ENCODE results near the gene CILP2. TPM values are rescaled to one million over a fixed set of nuclear protein-coding genes. Genes with fewer than 3 reads are reported as not detected.

CILP2 gene
- total RNA-seq, 1 donor from 2014 or later: 0.62 TPM

GRCh38 chr19:19562665-19563347 is 24.7 kb downstream of the CILP2 start:
- DNase-seq (ENCODE audit: low read depth): no peak

DNA sequence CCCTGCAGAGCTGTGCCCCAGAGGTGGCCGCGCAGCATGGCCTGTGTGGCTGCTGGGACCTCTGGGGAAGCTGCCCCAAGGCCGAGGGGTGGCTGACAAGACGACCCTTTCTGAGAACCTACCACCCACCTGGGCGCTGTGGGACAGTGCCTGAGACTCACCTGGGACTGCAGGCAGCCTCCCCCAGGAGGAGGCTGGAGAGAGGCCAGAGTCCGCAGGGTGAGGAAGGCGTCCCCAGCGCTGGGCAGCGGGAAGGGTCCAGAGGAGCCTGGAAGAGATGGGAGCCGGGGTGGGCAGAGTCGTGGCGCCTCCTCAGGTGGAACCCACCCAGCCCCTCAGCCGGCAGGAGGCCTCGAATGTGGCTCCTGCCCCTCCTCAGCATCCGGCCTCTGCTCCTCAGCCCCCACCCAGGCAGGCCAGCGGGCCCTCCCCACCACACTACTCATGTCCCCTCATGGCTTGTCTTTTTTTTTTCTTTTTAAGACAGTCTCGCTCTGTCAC is 25.3 kb downstream of the CILP2 start:
- no peak for DNase-seq (ENCODE audit: low read depth)

DNA sequence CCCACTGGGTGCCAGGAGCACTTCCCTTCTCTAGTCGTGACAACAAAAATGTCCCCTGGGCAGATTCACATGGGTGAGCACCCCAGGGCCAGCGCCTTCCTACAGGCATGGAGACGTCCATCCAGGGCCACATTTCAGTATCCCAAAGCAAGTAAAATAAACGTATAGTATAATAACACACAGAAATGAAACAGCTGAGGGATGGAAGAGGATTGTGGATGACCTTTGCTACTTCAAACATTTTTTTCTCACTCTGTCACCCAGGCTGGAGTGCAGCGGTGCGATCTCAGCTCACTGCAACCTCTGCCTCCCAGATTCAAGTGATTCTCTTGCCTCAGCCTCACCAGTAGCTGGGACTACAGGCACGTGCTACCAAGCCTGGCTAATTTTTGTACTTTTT is 28.2 kb downstream of the CILP2 start:
- no peak for DNase-seq (ENCODE audit: low read depth)

DNA sequence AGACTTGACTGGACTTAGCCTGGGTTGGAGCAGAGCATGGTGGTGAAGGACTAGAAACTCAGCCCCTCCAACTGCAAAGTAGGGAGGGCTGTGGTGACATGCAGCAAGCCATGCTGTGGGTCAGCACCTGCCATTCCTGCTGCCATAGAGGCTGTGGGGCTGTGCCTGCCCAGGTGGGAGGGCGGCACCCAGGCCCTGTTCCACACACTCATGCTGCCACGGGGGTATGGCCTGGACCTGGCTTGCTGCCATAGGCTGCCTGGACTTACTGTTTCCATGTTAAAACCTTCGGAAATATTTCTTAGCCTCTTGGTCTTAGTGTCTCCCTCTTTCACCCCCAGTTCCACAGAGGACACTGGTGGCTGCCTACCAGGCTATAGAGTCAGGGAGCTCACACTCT is 29.3 kb downstream of the CILP2 start:
- DNase-seq (ENCODE audit: low read depth): no peak

DNA sequence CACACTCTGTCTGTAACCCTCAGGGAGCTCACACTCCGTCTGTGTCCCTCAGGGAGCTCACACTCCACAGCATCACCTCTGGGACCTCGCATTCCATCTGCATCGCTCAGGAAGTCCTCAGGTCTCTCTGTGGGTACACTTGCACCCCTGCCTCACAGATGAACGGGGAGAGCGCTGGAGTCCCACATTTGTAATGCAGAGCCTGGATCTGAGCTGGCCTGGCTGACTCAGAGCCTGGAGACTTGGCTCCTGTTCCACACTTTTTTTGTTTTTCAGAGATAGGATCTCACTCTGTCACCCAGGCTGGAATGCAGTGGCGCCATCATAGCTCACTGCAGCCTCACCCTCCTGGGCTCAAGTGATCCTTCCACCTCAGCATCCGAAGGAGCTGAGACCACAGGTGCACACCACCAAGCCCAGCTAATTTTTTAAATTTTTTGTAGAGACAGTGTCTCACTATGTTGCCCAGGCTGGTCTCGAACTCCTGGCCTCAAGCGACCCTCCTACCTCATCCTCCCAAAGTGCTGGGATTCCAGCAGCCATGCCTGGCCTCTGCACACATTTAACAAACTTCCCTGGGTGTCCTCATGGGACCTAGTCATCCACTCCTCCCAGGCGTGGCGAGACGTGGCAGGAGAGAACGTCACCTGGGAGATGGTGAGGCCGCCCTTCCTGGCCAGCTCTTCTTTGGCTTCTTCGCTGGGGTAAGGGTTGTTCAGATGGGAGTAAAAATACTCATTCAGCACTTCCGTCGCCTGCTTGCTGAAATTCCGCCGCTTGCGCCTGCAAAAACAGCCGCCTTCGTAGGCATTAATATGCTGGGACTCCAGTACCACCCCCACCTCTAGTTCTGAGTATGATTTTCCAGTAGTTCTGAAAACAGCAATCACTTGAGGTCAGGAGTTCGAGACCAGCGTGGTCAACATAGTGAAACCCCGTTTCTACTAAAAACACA is 31.0 kb downstream of the CILP2 start:
- DNase-seq (ENCODE audit: low read depth): no peak

DNA sequence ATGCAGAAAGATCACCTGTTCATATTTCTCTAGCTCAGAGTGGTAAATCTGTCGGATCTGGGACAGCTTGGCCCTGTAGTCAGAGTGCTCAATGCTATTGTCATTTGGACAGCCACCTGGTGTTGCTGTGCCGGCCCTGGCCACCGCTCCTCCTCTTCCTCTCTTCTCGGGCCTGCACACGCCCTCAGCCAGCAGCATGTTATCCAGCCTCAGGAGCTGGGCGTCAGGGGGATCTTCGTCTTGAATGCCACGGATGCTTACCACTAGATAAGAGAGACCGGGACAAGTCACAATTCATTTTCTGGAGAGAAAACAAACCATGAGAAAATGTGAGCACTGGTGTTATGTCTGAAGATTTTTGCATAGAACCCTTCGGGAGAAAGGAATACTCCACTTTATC is 32.5 kb downstream of the CILP2 start:
- DNase-seq (ENCODE audit: low read depth): no peak

- DNase-seq (ENCODE audit: low read depth): no peak
These were observed 33.2 kb downstream of the CILP2 start for GRCh38 chr19:19571071-19571786.

DNA sequence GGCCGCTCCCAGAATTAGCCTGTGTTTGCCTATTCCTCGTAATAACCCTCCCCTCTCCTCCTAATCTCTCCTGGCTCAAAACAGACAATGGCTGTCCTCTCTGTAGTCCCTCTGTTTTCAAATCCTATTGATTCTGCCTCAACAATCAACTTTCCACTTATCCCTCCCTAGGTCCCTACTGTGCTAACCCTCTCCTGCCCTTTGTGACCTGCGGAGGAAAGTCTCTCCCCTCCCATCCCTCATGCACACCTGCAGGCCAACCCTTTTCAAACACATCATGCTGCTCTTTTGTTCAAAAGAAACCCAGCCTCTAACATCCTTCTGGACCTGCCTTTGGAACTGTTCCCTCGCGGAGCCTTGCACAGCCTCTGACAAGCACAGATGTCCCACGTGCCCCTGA is 37.3 kb downstream of the CILP2 start:
- no peak for DNase-seq (ENCODE audit: low read depth)

GRCh38 chr19:19578252-19578651 is 40.2 kb downstream of the CILP2 start:
- DNase-seq (ENCODE audit: low read depth): no peak

DNA sequence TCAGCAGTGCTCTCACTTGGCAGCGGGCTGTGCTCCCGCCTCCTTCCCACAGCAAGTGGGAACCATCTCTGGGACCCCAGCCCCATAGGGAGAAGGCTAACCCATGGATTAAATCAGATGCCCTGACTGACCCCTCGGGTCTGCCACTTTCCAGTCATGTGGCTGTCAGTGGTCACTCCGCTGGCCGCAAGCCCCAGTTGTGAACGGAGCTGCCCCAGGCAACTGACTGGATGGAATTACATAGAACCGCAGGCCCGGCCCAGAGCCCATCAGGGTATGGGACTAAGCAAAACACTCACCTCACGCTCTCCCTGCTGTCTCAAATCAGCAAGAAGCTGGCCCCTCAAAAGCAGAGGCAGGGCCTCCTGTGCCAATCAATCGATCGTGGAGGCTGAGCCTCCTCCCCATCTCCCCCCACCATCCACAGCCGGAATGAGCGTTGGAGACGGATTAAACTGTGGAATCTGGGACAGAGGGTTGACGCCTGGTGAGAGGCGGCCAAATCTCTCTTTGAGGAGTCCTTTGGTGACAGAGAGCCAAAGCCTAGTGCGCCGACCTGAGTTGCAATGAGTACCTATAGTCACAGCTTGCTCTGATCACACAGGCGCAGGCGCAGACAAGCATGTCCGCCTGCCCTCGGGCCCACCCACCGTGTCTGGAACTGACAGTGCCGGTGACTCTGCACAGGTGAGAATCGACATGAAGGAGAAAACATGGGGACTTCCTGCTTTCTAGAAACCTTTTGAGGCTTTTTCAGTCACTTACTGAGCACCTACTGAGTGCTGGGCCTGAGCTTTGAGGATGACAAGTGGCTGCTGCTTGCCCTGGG is 41.7 kb downstream of the CILP2 start:
- DNase-seq (ENCODE audit: low read depth): no peak

DNA sequence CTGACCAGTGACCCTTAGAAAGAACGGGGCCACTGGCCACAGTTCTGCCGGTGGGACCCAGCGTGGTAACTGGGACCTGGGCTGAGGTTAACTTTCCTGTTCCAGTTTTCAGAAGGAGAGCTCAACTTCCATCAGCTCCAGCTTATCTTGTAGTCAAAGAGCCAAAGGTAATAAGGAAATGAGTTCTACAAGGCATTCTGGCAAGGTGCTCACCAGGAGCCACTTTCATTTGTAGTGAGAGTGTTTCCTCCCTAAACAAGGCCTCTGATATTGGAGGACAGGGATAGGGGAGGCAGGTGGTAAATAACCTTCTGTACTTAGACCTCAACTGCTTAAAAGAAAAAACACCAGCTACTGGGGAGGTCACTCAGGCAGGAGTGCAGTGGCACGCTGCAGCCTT is 42.4 kb downstream of the CILP2 start:
- no peak for DNase-seq (ENCODE audit: low read depth)

- no peak for DNase-seq (ENCODE audit: low read depth)
These were observed 43.3 kb downstream of the CILP2 start for GRCh38 chr19:19581391-19581790.

GRCh38 chr19:19582471-19582870 is 44.4 kb downstream of the CILP2 start:
- DNase-seq (ENCODE audit: low read depth): no peak

GRCh38 chr19:19584356-19584755 is 46.3 kb downstream of the CILP2 start:
- DNase-seq (ENCODE audit: low read depth): no peak

GRCh38 chr19:19587771-19588170 is 49.7 kb downstream of the CILP2 start:
- no peak for DNase-seq (ENCODE audit: low read depth)

DNA sequence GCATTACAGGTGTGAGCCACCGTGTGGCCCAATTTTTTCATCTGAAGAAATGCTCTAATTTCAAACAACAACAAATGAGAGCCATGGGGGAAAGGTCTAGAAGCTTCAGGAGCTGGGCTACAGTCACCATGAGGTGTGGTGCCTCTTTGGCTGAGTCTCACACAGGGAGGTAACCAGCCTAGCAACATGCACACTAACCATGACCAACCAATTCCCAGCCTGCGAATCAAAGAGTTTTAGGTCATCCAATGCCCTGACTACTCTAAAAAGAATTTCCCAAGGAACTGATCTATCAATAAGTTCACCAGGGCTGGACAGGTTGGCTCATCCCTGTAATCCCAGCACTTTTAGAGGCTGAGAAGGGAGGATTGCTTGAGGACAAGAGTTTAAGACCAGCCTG is 50.5 kb downstream of the CILP2 start:
- DNase-seq (ENCODE audit: low read depth): no peak

DNA sequence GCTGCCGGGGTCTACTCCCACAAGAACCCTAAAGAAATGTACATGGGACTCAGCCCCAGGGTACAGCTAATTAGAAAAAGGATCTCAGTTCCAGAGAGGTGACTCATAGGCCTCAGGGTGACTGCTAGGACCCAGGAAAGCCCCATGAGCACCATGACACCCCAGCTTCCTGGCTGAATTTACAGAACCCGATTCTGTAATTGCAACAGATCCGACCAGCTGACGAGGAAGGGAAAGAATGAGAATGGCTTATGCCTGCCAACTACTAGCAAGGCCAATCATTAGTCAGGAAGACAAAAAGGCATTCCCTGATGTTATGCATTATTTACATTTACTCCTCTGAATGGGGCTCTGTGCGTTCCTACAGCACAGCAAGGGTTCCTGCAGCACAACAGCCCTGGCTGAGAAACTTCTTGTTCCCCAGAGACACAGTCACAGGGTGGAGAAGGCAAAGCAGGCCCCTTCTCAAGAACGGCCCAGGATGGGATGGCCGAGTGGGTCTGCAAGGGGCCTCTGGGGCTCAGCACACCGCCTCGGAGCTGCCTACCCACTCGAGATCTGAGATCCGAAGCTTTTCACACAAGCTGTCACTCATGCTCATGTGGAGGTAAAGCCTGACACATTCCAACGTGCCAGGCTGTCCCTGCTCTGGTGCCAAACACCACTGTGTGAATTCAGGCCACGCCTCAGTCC is 53.2 kb downstream of the CILP2 start:
- peak; percentile 76 for DNase-seq (ENCODE audit: low read depth)

DNA sequence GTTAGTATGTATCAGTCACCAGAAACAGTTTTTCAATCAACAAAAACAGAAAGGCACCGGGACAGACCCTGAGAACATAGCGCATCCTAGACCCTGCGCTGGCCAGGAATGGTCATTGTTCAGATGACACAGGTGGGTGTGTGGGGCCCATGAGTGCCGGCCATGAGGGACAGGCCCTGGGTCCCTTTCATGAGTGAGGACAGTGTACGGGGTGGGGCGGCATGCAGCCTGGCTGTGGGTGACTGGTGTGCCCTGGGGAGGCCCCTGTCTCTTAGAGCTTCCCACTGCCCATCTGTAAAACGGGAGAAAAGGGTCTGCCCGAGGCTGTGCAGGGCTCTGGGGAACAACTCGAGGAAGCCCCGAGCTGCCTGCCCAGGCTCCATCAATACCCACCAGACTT is 54.6 kb downstream of the CILP2 start:
- no peak for DNase-seq (ENCODE audit: low read depth)

GRCh38 chr19:19594381-19594780 is 56.3 kb downstream of the CILP2 start:
- DNase-seq (ENCODE audit: low read depth): no peak

DNA sequence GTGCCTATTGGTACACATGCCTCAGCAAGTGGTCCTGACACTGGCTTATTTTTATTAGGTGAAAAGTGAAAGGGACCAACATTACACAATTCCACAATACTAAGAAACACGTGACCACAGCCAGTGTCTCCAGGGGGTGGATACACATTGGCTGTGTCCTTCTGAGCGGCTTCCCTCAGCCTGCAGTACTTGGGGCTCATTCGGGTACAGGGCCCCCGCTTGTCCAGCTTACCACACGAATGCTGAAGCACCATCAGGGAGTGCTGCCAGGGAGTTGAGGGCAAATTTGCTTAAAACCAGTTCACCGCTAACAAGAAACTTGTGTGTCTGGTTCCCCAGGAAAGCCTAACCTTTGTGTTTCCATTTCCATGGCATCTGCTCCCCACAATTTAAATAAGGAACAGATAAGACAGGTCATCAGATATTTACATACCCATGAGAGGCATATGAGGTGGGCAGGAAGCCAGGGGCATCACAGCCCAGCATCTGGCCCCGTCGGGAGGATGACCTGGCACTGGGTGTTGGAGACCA is 57.2 kb downstream of the CILP2 start:
- DNase-seq (ENCODE audit: low read depth): no peak

Data from myocyte (in vitro differentiated cells).